COR-L47 (cell line): ENCODE data around the gene FBXO31.
A peak's percentile ranks its signal among the peaks of the same experiment; 100 is the strongest.

Source experiments
- DNase-seq: peaks from one replicate; lab custom pipeline; 2025; lab: John Stamatoyannopoulos, UW

The FBXO31 gene

GRCh38 chr16:87309620-87310525 lies 73.7 kb downstream of the FBXO31 start:
- no peak for DNase-seq

GRCh38 chr16:87308826-87309225 lies 74.8 kb downstream of the FBXO31 start:
- no peak for DNase-seq

- no peak for DNase-seq
These were observed 77.1 kb downstream of the FBXO31 start for GRCh38 chr16:87306516-87306915.

- DNase-seq = no peak
These were observed 77.8 kb downstream of the FBXO31 start for GRCh38 chr16:87305505-87306391.

GRCh38 chr16:87304951-87305350 lies 78.6 kb downstream of the FBXO31 start:
- DNase-seq = no peak

GRCh38 chr16:87303962-87304521 lies 79.5 kb downstream of the FBXO31 start:
- no peak for DNase-seq

GRCh38 chr16:87303431-87303930 lies 80.1 kb downstream of the FBXO31 start:
- DNase-seq = no peak

- no peak for DNase-seq
These were observed 84.6 kb downstream of the FBXO31 start for GRCh38 chr16:87298857-87299465.

- peak; percentile 18 for DNase-seq
These were observed 85.5 kb downstream of the FBXO31 start for GRCh38 chr16:87297918-87298631.

- no peak for DNase-seq
These were observed 86.2 kb downstream of the FBXO31 start for GRCh38 chr16:87297407-87297806.

- no peak for DNase-seq
These were observed 87.7 kb downstream of the FBXO31 start for GRCh38 chr16:87295661-87296531.

GRCh38 chr16:87295259-87295658 lies 88.3 kb downstream of the FBXO31 start:
- no peak for DNase-seq

GRCh38 chr16:87293990-87294389 lies 89.6 kb downstream of the FBXO31 start:
- no peak for DNase-seq

- DNase-seq = no peak
These were observed 91.6 kb downstream of the FBXO31 start for GRCh38 chr16:87291944-87292343.

- no peak for DNase-seq
These were observed 94.7 kb downstream of the FBXO31 start for GRCh38 chr16:87288753-87289362.

GRCh38 chr16:87286839-87287626 lies 96.5 kb downstream of the FBXO31 start:
- DNase-seq = no peak

- DNase-seq = no peak
These were observed 99.4 kb downstream of the FBXO31 start for GRCh38 chr16:87284183-87284582.

- no peak for DNase-seq
These were observed 104.4 kb downstream of the FBXO31 start for GRCh38 chr16:87279094-87279658.
